HUDEP-2 (cell line): Measurements from ENCODE around the gene TNN.
A peak's percentile ranks its signal among the peaks of the same experiment; 100 is the strongest.

ENCODE experiments used
- DNase-seq, 76 experiments: peaks; one replicate each; lab custom pipeline; 2025; ENCODE audit not compliant: unreplicated experiment in 76 of 76; lab: John Stamatoyannopoulos, UW

The TNN gene

GRCh38 chr1:175137369-175137768 is 69.7 kb downstream of the TNN start:
- no peak for DNase-seq

GRCh38 chr1:175138579-175138978 is 70.9 kb downstream of the TNN start:
- DNase-seq = no peak

- no peak for DNase-seq
Measured at GRCh38 chr1:175145899-175146528, 78.4 kb downstream of the TNN start.

- peak in 50 of 76 experiments; percentile 2 to 60 (median 30) for DNase-seq
Measured at GRCh38 chr1:175146529-175147213, 79.0 kb downstream of the TNN start.

GRCh38 chr1:175147569-175147968 is 79.9 kb downstream of the TNN start:
- no peak for DNase-seq

- no peak for DNase-seq
Measured at GRCh38 chr1:175148068-175148467, 80.4 kb downstream of the TNN start.

GRCh38 chr1:175150596-175151319 is 83.1 kb downstream of the TNN start:
- DNase-seq = no peak

GRCh38 chr1:175152006-175152652 is 84.5 kb downstream of the TNN start:
- DNase-seq = peak in 32 of 76 experiments; percentile 3 to 52 (median 23)

GRCh38 chr1:175154629-175155472 is 87.2 kb downstream of the TNN start:
- DNase-seq = peak in 41 of 76 experiments; percentile 2 to 58 (median 22)

GRCh38 chr1:175155473-175155856 is 87.8 kb downstream of the TNN start:
- DNase-seq = no peak

GRCh38 chr1:175155936-175156335 is 88.3 kb downstream of the TNN start:
- DNase-seq = no peak

GRCh38 chr1:175157200-175157599 is 89.6 kb downstream of the TNN start:
- DNase-seq = no peak

- no peak for DNase-seq
Measured at GRCh38 chr1:175158170-175158591, 90.5 kb downstream of the TNN start.

GRCh38 chr1:175162955-175163354 is 95.3 kb downstream of the TNN start:
- DNase-seq = no peak

- DNase-seq = no peak
Measured at GRCh38 chr1:175163702-175164101, 96.1 kb downstream of the TNN start.

GRCh38 chr1:175164751-175165150 is 97.1 kb downstream of the TNN start:
- no peak for DNase-seq

- no peak for DNase-seq
Measured at GRCh38 chr1:175166746-175167145, 99.1 kb downstream of the TNN start.

- DNase-seq = no peak
Measured at GRCh38 chr1:175167861-175168260, 100.2 kb downstream of the TNN start.

- DNase-seq = no peak
Measured at GRCh38 chr1:175168782-175169181, 101.1 kb downstream of the TNN start.

GRCh38 chr1:175169286-175170018 is 101.8 kb downstream of the TNN start:
- DNase-seq = no peak
